ENCODE results near the gene SMYD3. TPM values are rescaled to one million over a fixed set of nuclear protein-coding genes. Genes with fewer than 3 reads are reported as not detected.

The SMYD3 gene
- total RNA-seq, 1 experiment from 2014 or later = 18.7 TPM

- DNase-seq (ENCODE audit: low read depth) = no peak
Measured at GRCh38 chr1:246113555-246114095, 393.5 kb downstream of the SMYD3 start.

- no peak for DNase-seq (ENCODE audit: low read depth)
Measured at GRCh38 chr1:246111570-246111969, 395.5 kb downstream of the SMYD3 start.

GRCh38 chr1:246110343-246111219 is 396.5 kb downstream of the SMYD3 start:
- peak; percentile 46 for DNase-seq (ENCODE audit: low read depth)

GRCh38 chr1:246108278-246108925 is 398.7 kb downstream of the SMYD3 start:
- no peak for DNase-seq (ENCODE audit: low read depth)

GRCh38 chr1:246107516-246108277 is 399.4 kb downstream of the SMYD3 start:
- DNase-seq (ENCODE audit: low read depth) = peak; percentile 75

GRCh38 chr1:246106342-246106763 is 400.7 kb downstream of the SMYD3 start:
- no peak for DNase-seq (ENCODE audit: low read depth)

GRCh38 chr1:246104927-246105326 is 402.2 kb downstream of the SMYD3 start:
- DNase-seq (ENCODE audit: low read depth) = peak; percentile 32

GRCh38 chr1:246099570-246099969 is 407.5 kb downstream of the SMYD3 start:
- DNase-seq (ENCODE audit: low read depth) = no peak

GRCh38 chr1:246096356-246096755 is 410.7 kb downstream of the SMYD3 start:
- DNase-seq (ENCODE audit: low read depth) = no peak

- no peak for DNase-seq (ENCODE audit: low read depth)
Measured at GRCh38 chr1:246095443-246095842, 411.6 kb downstream of the SMYD3 start.

- no peak for DNase-seq (ENCODE audit: low read depth)
Measured at GRCh38 chr1:246093230-246093629, 413.8 kb downstream of the SMYD3 start.

- DNase-seq (ENCODE audit: low read depth) = no peak
Measured at GRCh38 chr1:246092136-246092535, 414.9 kb downstream of the SMYD3 start.

- no peak for DNase-seq (ENCODE audit: low read depth)
Measured at GRCh38 chr1:246091477-246091876, 415.6 kb downstream of the SMYD3 start.

GRCh38 chr1:246086191-246086590 is 420.9 kb downstream of the SMYD3 start:
- no peak for DNase-seq (ENCODE audit: low read depth)

- no peak for DNase-seq (ENCODE audit: low read depth)
Measured at GRCh38 chr1:246083416-246083815, 423.7 kb downstream of the SMYD3 start.

GRCh38 chr1:246081856-246082668 is 425.0 kb downstream of the SMYD3 start:
- no peak for DNase-seq (ENCODE audit: low read depth)

GRCh38 chr1:246081138-246081702 is 425.9 kb downstream of the SMYD3 start:
- DNase-seq (ENCODE audit: low read depth) = no peak

- no peak for DNase-seq (ENCODE audit: low read depth)
Measured at GRCh38 chr1:246080031-246080430, 427.0 kb downstream of the SMYD3 start.

- no peak for DNase-seq (ENCODE audit: low read depth)
Measured at GRCh38 chr1:246078888-246079252, 428.2 kb downstream of the SMYD3 start.

- no peak for DNase-seq (ENCODE audit: low read depth)
Measured at GRCh38 chr1:246078126-246078887, 428.8 kb downstream of the SMYD3 start.
